GM12878 (cell line): ENCODE measurements around the gene TGFBR1.

Experiments used
- CEBPB ChIP-seq, 2 experiments: fragments of 150-350 bp in 1 of 2; IDR thresholded peaks; 2 replicates each; pipeline ENCODE4 v1.6.1; 2012 to 2014; ENCODE audit warnings: low read depth in 2 of 2, low read length in 2 of 2, borderline replicate concordance in 1 of 2, inconsistent platforms in 1 of 2
- EZH2 ChIP-seq: IDR thresholded peaks from 2 replicates; pipeline ENCODE4 v1.6.1; 2012; ENCODE audit warnings: low read depth, mild to moderate bottlenecking, control low read depth, inconsistent platforms, low read length, borderline replicate concordance; ENCODE audit not compliant: control insufficient read depth
- SIX5 ChIP-seq: IDR thresholded peaks from 2 replicates; pipeline ENCODE4 v1.6.1; 2011; ENCODE audit warnings: mild to moderate bottlenecking, low read depth, low read length, moderate library complexity; ENCODE audit not compliant: severe bottlenecking
- SP1 ChIP-seq: IDR thresholded peaks from one replicate; pipeline ENCODE4 v1.6.1; 2011; ENCODE audit warnings: low read depth, low read length
- ZNF217 ChIP-seq: fragments of 450-650 bp; IDR thresholded peaks from 2 replicates; pipeline ENCODE4 v1.6.1; 2017; ENCODE audit warnings: antibody characterized with exemption, mild to moderate bottlenecking
- TF ChIP-seq, protein P1 (sequence below), 3 experiments: IDR thresholded peaks in 2 of 3; conservative IDR thresholded peaks in 1 of 3; 2 replicates each; pipeline ENCODE4 v1.5.1; 2011; ENCODE audit warnings: low read depth in 3 of 3, low read length in 3 of 3, mild to moderate bottlenecking in 3 of 3, control low read depth in 2 of 3, moderate library complexity in 2 of 3, inconsistent platforms in 1 of 3, mixed read lengths in 1 of 3; ENCODE audit not compliant: control insufficient read depth in 2 of 3, insufficient read depth in 1 of 3; ENCODE audit errors: extremely low read depth in 1 of 3
- TF ChIP-seq, protein P2 (sequence below): IDR thresholded peaks from 2 replicates; pipeline ENCODE4 v1.6.1; 2011; ENCODE audit warnings: low read depth, low read length, improper control_type of control experiment, borderline replicate concordance
- TF ChIP-seq, protein P3 (sequence below): fragments of 450-650 bp; conservative IDR thresholded peaks from 2 replicates; pipeline ENCODE4 v1.6.1; 2017; ENCODE audit warnings: mild to moderate bottlenecking, moderate library complexity

DNA sequence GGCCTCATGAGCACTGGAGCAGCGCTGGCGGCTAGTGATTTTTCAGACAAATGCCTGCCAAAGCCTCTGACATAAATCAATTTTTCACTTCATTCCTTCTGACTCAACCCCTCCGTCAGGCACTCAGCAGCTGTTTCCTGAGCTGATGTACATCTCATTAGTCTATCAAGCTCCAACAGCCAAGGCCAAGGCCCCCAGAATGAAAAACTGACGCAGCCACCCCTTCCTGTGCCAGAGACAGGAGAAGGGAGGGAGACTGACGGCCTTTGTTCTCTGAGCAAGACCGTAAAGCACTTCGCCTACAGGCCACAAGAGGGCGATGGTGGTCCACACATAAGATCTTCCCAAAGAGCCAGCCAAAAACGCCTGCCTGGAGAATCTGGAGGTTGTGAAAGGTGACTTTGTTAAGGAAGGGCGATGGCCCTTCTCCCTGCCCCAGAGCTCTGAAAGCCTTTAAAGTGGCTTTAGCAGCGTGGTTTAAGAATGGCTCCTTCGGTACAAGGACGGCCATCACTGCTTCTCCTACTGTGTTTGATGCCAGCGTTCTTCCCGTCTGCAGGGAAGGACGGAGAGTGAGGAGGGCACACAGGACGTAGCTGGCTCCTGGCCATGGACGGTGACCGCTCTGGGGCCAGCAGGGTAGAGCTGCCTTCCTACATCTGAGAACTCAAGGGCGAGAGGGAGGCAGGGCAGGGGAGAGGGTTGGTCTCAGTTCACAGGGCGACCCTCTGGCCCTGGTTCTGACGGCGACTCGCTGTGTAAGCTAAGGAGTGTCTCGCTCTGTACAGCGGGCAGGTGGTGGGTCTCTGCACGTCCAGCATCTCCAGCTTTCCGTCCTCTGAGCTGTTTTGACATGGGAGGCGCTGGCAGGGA lies 79.8 kb downstream of the TGFBR1 start:
- TF ChIP-seq, protein P1, sequence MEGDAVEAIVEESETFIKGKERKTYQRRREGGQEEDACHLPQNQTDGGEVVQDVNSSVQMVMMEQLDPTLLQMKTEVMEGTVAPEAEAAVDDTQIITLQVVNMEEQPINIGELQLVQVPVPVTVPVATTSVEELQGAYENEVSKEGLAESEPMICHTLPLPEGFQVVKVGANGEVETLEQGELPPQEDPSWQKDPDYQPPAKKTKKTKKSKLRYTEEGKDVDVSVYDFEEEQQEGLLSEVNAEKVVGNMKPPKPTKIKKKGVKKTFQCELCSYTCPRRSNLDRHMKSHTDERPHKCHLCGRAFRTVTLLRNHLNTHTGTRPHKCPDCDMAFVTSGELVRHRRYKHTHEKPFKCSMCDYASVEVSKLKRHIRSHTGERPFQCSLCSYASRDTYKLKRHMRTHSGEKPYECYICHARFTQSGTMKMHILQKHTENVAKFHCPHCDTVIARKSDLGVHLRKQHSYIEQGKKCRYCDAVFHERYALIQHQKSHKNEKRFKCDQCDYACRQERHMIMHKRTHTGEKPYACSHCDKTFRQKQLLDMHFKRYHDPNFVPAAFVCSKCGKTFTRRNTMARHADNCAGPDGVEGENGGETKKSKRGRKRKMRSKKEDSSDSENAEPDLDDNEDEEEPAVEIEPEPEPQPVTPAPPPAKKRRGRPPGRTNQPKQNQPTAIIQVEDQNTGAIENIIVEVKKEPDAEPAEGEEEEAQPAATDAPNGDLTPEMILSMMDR (IDR thresholded peaks at IDR 0.05 in 2 of 3, conservative IDR thresholded peaks at IDR 0.05 in 1 of 3; ENCODE audit: control insufficient read depth in 2 of 3, extremely low read depth in 1 of 3, insufficient read depth in 1 of 3, low read depth in 3 of 3, low read length in 3 of 3) = peak; percentile 90 to 98 (median 94)
- TF ChIP-seq ZNF217 (no peak), SIX5 (no peak), CEBPB (IDR thresholded peaks at IDR 0.05; ENCODE audit: borderline replicate concordance in 1 of 2, low read depth in 2 of 2, low read length in 2 of 2) (no peak), SP1 (no peak), EZH2 (no peak)
- TF ChIP-seq, protein P2, sequence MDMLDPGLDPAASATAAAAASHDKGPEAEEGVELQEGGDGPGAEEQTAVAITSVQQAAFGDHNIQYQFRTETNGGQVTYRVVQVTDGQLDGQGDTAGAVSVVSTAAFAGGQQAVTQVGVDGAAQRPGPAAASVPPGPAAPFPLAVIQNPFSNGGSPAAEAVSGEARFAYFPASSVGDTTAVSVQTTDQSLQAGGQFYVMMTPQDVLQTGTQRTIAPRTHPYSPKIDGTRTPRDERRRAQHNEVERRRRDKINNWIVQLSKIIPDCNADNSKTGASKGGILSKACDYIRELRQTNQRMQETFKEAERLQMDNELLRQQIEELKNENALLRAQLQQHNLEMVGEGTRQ = no peak
- TF ChIP-seq, protein P3, sequence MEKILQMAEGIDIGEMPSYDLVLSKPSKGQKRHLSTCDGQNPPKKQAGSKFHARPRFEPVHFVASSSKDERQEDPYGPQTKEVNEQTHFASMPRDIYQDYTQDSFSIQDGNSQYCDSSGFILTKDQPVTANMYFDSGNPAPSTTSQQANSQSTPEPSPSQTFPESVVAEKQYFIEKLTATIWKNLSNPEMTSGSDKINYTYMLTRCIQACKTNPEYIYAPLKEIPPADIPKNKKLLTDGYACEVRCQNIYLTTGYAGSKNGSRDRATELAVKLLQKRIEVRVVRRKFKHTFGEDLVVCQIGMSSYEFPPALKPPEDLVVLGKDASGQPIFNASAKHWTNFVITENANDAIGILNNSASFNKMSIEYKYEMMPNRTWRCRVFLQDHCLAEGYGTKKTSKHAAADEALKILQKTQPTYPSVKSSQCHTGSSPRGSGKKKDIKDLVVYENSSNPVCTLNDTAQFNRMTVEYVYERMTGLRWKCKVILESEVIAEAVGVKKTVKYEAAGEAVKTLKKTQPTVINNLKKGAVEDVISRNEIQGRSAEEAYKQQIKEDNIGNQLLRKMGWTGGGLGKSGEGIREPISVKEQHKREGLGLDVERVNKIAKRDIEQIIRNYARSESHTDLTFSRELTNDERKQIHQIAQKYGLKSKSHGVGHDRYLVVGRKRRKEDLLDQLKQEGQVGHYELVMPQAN = 0 out of 2 replicates have a peak, but pooled peaks have one; percentile 30
